K562 (cell line): Measurements from ENCODE around the gene CCDC178. TPM values are rescaled to one million over a fixed set of nuclear protein-coding genes. Genes with fewer than 3 reads are reported as not detected.

ENCODE experiments used
- ATAC-seq: fragments of 200-7000 bp; cut with Tn5 transposase; 3 replicates; pipeline ENCODE4 v1.9.1; 2020; ENCODE audit warnings: moderate library complexity
- BruUV-seq: library from RNA; stranded (reverse); fragments of 400-500 nt; replicated peaks from 2 replicates; lab custom pipeline; 2021; lab: Mats Ljungman, UMichigan
- CTCF ChIA-PET: fragments of 300-600 bp; formaldehyde crosslinking; extraction: SDS; loops from one replicate; lab custom pipeline; 2021; ENCODE audit warnings: low intra/inter-chr PET ratio; lab: Yijun Ruan, JAX
- POLR2A ChIA-PET: fragments of 300-600, 350-650 bp; sonication (Branson Sonifier 250); formaldehyde crosslinking; extraction: SDS; loops from one replicate; lab custom pipeline; 2021; ENCODE audit warnings: antibody characterized with exemption, inconsistent platforms; lab: Yijun Ruan, JAX
- DNase-seq, 4 experiments: peaks; one replicate each; pipeline versions ENCODE4 v3.0.0 to v3.0.0-alpha.2; 2011 to 2018; ENCODE audit warnings: low spot score in 3 of 4, mixed read lengths in 3 of 4; ENCODE audit errors: extremely low read depth in 1 of 4
- FAIRE-seq: peaks from 2 replicates; lab custom pipeline; 2011; peaks lifted over from hg19 to GRCh38; lab: Jason Lieb, UNC
- H2AFZ ChIP-seq: 2 replicates; pipeline ENCODE4 v1.6.0; 2011; ENCODE audit warnings: low read depth, low read length, control low read depth, inconsistent platforms
- H3K27ac ChIP-seq: fragments of 200-600 bp; 3 replicates; pipeline ENCODE4 v1.8.0; 2011; ENCODE audit warnings: low read depth, mild to moderate bottlenecking, control low read depth, inconsistent platforms, low read length, moderate library complexity, mixed read lengths; ENCODE audit errors: extremely low read depth
- H3K27me3 ChIP-seq, 2 experiments: fragments of 300-600 bp in 1 of 2; 2 replicates in 1 of 2; 3 replicates in 1 of 2; pipeline versions ENCODE4 v1.6.0 to v1.8.0; 2011; ENCODE audit warnings: inconsistent platforms in 2 of 2, low read length in 2 of 2, mild to moderate bottlenecking in 1 of 2, mixed read lengths in 1 of 2, moderate library complexity in 1 of 2; ENCODE audit not compliant: control insufficient read depth in 2 of 2, insufficient read depth in 2 of 2
- H3K36me3 ChIP-seq: fragments of 300-600 bp; 3 replicates; pipeline ENCODE4 v1.8.0; 2011; ENCODE audit warnings: mild to moderate bottlenecking, low read length, inconsistent platforms; ENCODE audit not compliant: control insufficient read depth, insufficient read depth
- H3K4me1 ChIP-seq, 2 experiments: fragments of 200-600 bp in 1 of 2; replicated peaks in 1 of 2; 2 replicates in 1 of 2; 3 replicates in 1 of 2; pipeline versions ENCODE4 v1.5.1 to v1.8.0; 2011; ENCODE audit warnings: inconsistent platforms in 2 of 2, low read length in 2 of 2, mild to moderate bottlenecking in 1 of 2, mixed read lengths in 1 of 2, moderate library complexity in 1 of 2; ENCODE audit not compliant: control insufficient read depth in 2 of 2, insufficient read depth in 2 of 2
- H3K4me2 ChIP-seq: 2 replicates; pipeline ENCODE4 v1.6.1; 2011; ENCODE audit warnings: low read length, control low read depth, inconsistent platforms, mixed read lengths; ENCODE audit not compliant: insufficient read depth
- H3K4me3 ChIP-seq: fragments of 200-600 bp; sonication (generic), shearing (Covaris generic); 2 replicates; pipeline ENCODE4 v1.5.1; 2016; ENCODE audit warnings: control low read depth, inconsistent platforms
- H3K79me2 ChIP-seq: fragments of 200-600 bp; 3 replicates; pipeline ENCODE4 v1.8.0; 2011; ENCODE audit warnings: low read length, inconsistent platforms; ENCODE audit not compliant: control insufficient read depth, insufficient read depth
- H3K9ac ChIP-seq, 2 experiments: 2 replicates each; pipeline versions ENCODE4 v1.6.0 to v1.6.1; 2011; ENCODE audit warnings: low read depth in 2 of 2, low read length in 2 of 2, control low read depth in 1 of 2, inconsistent platforms in 1 of 2, mild to moderate bottlenecking in 1 of 2, mixed read lengths in 1 of 2; ENCODE audit not compliant: insufficient read depth in 1 of 2
- H3K9me1 ChIP-seq: one replicate; pipeline ENCODE4 v1.6.0; 2011; ENCODE audit warnings: inconsistent platforms, mild to moderate bottlenecking, low read length, moderate library complexity; ENCODE audit not compliant: control insufficient read depth, insufficient read depth
- H3K9me3 ChIP-seq: replicated peaks from 2 replicates; pipeline ENCODE4 v1.5.1; 2011; ENCODE audit warnings: low read depth, low read length, inconsistent platforms; ENCODE audit not compliant: control insufficient read depth, insufficient read depth
- H4K20me1 ChIP-seq: replicated peaks from 2 replicates; pipeline ENCODE4 v1.6.1; 2011; ENCODE audit warnings: low read length, inconsistent platforms, mixed read lengths; ENCODE audit not compliant: control insufficient read depth, insufficient read depth
- BCOR ChIP-seq: fragments of 450-650 bp; IDR thresholded peaks from 2 replicates; pipeline ENCODE4 v1.6.1; 2016
- BRD9 ChIP-seq: fragments of 450-650 bp; IDR thresholded peaks from 2 replicates; pipeline ENCODE4 v1.6.1; 2018; ENCODE audit warnings: low read depth; ENCODE audit not compliant: partially characterized antibody
- C11orf30 ChIP-seq: fragments of 450-650 bp; IDR thresholded peaks from 2 replicates; pipeline ENCODE4 v1.6.1; 2016; ENCODE audit warnings: low read depth, mild to moderate bottlenecking
- CGGBP1 ChIP-seq: fragments of 250-450 bp; sonication (Bioruptor Pico); IDR thresholded peaks from 2 replicates; pipeline ENCODE4 v1.9.0; 2021; ENCODE audit warnings: mild to moderate bottlenecking
- CREBBP ChIP-seq: IDR thresholded peaks from one replicate; pipeline ENCODE4 v1.6.1; 2012; ENCODE audit warnings: low read depth, mild to moderate bottlenecking, control low read depth, inconsistent platforms, low read length
- CSDE1 ChIP-seq, 2 experiments: fragments of 450-650 bp; IDR thresholded peaks; 2 replicates each; pipeline ENCODE4 v1.6.1; 2016; ENCODE audit warnings: mild to moderate bottlenecking in 1 of 2
- CTBP1 ChIP-seq: fragments of 450-650 bp; IDR thresholded peaks from 2 replicates; pipeline ENCODE4 v1.6.1; 2016; ENCODE audit warnings: borderline replicate concordance
- DDX20 ChIP-seq: fragments of 450-650 bp; IDR thresholded peaks from 2 replicates; pipeline ENCODE4 v1.6.1; 2016; ENCODE audit warnings: missing genetic modification characterization, low read depth, mild to moderate bottlenecking, missing compliant biosample characterization, moderate library complexity
- FOSL1 ChIP-seq: fragments of 200-800 bp; sonication (Bioruptor generic); conservative IDR thresholded peaks from 2 replicates; pipeline ENCODE4 v1.6.1; 2016; ENCODE audit warnings: missing genetic modification characterization, missing compliant biosample characterization
- IRF2 ChIP-seq: sonication (generic); formaldehyde crosslinking; IDR thresholded peaks from 2 replicates; pipeline ENCODE4 v1.8.1; 2022; ENCODE audit warnings: mild to moderate bottlenecking, missing genetic modification reagents
- NCOA4 ChIP-seq: fragments of 450-650 bp; IDR thresholded peaks from 2 replicates; pipeline ENCODE4 v1.6.1; 2018; ENCODE audit warnings: mild to moderate bottlenecking; ENCODE audit not compliant: partially characterized antibody
- PTTG1 ChIP-seq: fragments of 450-650 bp; IDR thresholded peaks from 2 replicates; pipeline ENCODE4 v1.6.1; 2016; ENCODE audit warnings: low read depth, mild to moderate bottlenecking, missing genetic modification characterization, missing compliant biosample characterization
- RAD51 ChIP-seq: fragments of 450-650 bp; IDR thresholded peaks from 2 replicates; pipeline ENCODE4 v1.7.1; 2016; ENCODE audit warnings: low read depth, mild to moderate bottlenecking, borderline replicate concordance
- SMARCA4 ChIP-seq: fragments of 450-650 bp; IDR thresholded peaks from 2 replicates; pipeline ENCODE4 v1.6.1; 2016
- SREBF1 ChIP-seq: fragments of 150-350 bp; IDR thresholded peaks from 2 replicates; pipeline ENCODE4 v1.6.1; 2014; ENCODE audit warnings: antibody characterized with exemption, low read depth, low read length, borderline replicate concordance
- SRSF1 ChIP-seq: fragments of 200-400 bp; formaldehyde crosslinking; IDR thresholded peaks from 2 replicates; pipeline ENCODE4 v1.6.1; 2017; ENCODE audit warnings: mild to moderate bottlenecking, low read depth, low read length, moderate library complexity
- STAG1 ChIP-seq: sonication (generic); formaldehyde crosslinking; IDR thresholded peaks from 2 replicates; pipeline ENCODE4 v1.5.0; 2020; ENCODE audit warnings: missing genetic modification reagents, borderline replicate concordance
- USF2 ChIP-seq: sonication (generic); formaldehyde crosslinking; IDR thresholded peaks from 2 replicates; pipeline ENCODE4 v1.5.0; 2020; ENCODE audit warnings: missing genetic modification reagents
- YY1 ChIP-seq, 3 experiments: IDR thresholded peaks; 2 replicates each; pipeline ENCODE4 v1.6.1; 2011; ENCODE audit warnings: low read length in 2 of 3, mild to moderate bottlenecking in 2 of 3, moderate library complexity in 2 of 3, borderline replicate concordance in 1 of 3, control low read depth in 1 of 3, low read depth in 1 of 3; ENCODE audit not compliant: insufficient read depth in 3 of 3, insufficient replicate concordance in 2 of 3, control insufficient read depth in 1 of 3, insufficient read length in 1 of 3; ENCODE audit errors: extremely low read depth in 1 of 3
- ZNF24 ChIP-seq: fragments of 450-650 bp; IDR thresholded peaks from 2 replicates; pipeline ENCODE4 v1.6.1; 2016
- ZNF274 ChIP-seq: IDR thresholded peaks from 2 replicates; pipeline ENCODE4 v1.6.1; 2011; ENCODE audit warnings: low read depth, mild to moderate bottlenecking, low read length, moderate library complexity, borderline replicate concordance
- ZNF408 ChIP-seq: fragments of 250-450 bp; sonication (Bioruptor Pico); IDR thresholded peaks from 2 replicates; pipeline ENCODE4 v1.4.0; 2020; ENCODE audit warnings: low read depth, mild to moderate bottlenecking, moderate library complexity
- ZNF583 ChIP-seq: fragments of 250-450 bp; sonication (Bioruptor Pico); IDR thresholded peaks from 2 replicates; pipeline ENCODE4 v1.4.0; 2020
- WGBS: fragments of 100-300 bp; shearing (Covaris generic); methylation state at CpG from one replicate; pipeline ENCODE4 v1.1.6; 2016; ENCODE audit warnings: low coverage, mixed read lengths; ENCODE audit not compliant: insufficient coverage; ENCODE audit errors: missing lambda C conversion rate; 5-methylcytosine and 5-hydroxymethylcytosine counted together
- in situ Hi-C: fragments of 300-500 bp; cut with MboI; formaldehyde crosslinking; loops from 4 replicates; pipeline ENCODE4 v1.15.0; 2018; ENCODE audit warnings: inconsistent platforms, mixed read lengths
- intact Hi-C: fragments of 100-400 bp; cut with micrococcal nuclease; formaldehyde crosslinking; loops from 2 replicates; pipeline ENCODE4 v1.14.2; 2022
- polyA plus RNA-seq, 8 experiments: library from polyadenylated mRNA; depleted of rRNA in 4 of 8; stranded (reverse) in 5 of 8; unstranded in 3 of 8; fragments of >200 nt; fragmentation: Nextera tagmentation in 2 of 8; fragmentation: Illumina TruSeq in 1 of 8; extraction: Ambion mirVana in 2 of 8; extraction: Trizol in 1 of 8; gene quantifications; 2 replicates each; pipeline versions ENCODE4 v1.2.1 to v1.2.3, GENCODE V29; 2011 to 2014; ENCODE audit warnings: inconsistent platforms in 1 of 8, missing spikeins in 1 of 8
- total RNA-seq, 7 experiments: library from RNA; depleted of rRNA in 6 of 7; stranded (reverse); fragments of >200 nt in 6 of 7; fragmentation: Illumina TruSeq in 2 of 7; extraction: Trizol in 2 of 7; gene quantifications; 2 replicates each; pipeline versions ENCODE4 v1.2.1 to v1.2.3, GENCODE V29; 2011 to 2021; ENCODE audit warnings: low replicate concordance in 1 of 7

The CCDC178 gene
- total and polyA plus RNA-seq, 9 of the 15 experiments (the other 6 are each of a cell fraction or from before 2014, with no cell fraction given): 0.12 to 0.47 (median 0.15) TPM; not detected in 6

GRCh38 chr18:32929213-32929612 is 511.3 kb downstream of the CCDC178 start (continued):
- TF ChIP-seq CGGBP1 (no peak), CTBP1 (no peak), SMARCA4 (no peak), STAG1 (CRISPR knock-in tag) (no peak), YY1 (IDR thresholded peaks at IDR 0.05; ENCODE audit: borderline replicate concordance in 1 of 3, control insufficient read depth in 1 of 3, extremely low read depth in 1 of 3, insufficient read depth in 3 of 3, insufficient read length in 1 of 3, insufficient replicate concordance in 2 of 3, low read depth in 1 of 3, low read length in 2 of 3) (no peak), BCOR (no peak), C11orf30 (no peak), BRD9 (no peak), RAD51 (no peak), CSDE1 (IDR thresholded peaks at IDR 0.05) (no peak)

- intact Hi-C loops: no loop called here
- Histone ChIP-seq H3K9ac (no peak overlapping the region), H3K27me3 (no peaks in the 10 kb centered on the region), H3K4me1 (no peaks in the 10 kb centered on the region), H3K79me2 (no peaks in the 10 kb centered on the region), H3K36me3 (no peaks in the 10 kb centered on the region), H3K4me3 (no peak overlapping the region), H3K27ac (no peak overlapping the region), H3K9me1 (no peaks in the 10 kb centered on the region), H4K20me1 (no peaks in the 10 kb centered on the region), H3K4me2 (no peak overlapping the region), H3K9me3 (no peaks in the 10 kb centered on the region), H2AFZ (no peak overlapping the region)
- BruUV-seq: no TSS peak
- CTCF ChIA-PET: no interaction called here
- FAIRE-seq (no peak), DNase-seq (no peak), ATAC-seq (no peak)
- WGBS: 0% methylated on average over 2 of the region's 2 CpGs
- POLR2A ChIA-PET: no interaction called here
- in situ Hi-C loops: no loop called here
- TF ChIP-seq NCOA4: no peak
- no peak for TF ChIP-seq PTTG1 (tag)
- TF ChIP-seq ZNF274: no peak
- no peak for TF ChIP-seq ZNF24
- no peak for TF ChIP-seq FOSL1 (tag)
- TF ChIP-seq DDX20 (tag): no peak
- TF ChIP-seq CREBBP: no peak
- TF ChIP-seq USF2: no peak
- TF ChIP-seq SREBF1: no peak
- no peak for TF ChIP-seq SRSF1
- TF ChIP-seq IRF2 (CRISPR knock-in tag): no peak
- TF ChIP-seq ZNF408 (CRISPR knock-in tag): no peak
- no peak for TF ChIP-seq ZNF583 (CRISPR knock-in tag)
Measured at GRCh38 chr18:32922951-32923430, 517.5 kb downstream of the CCDC178 start.
